GM18499 (cell line): ENCODE results near the gene TRIM37.
"Not testable (repeated sequence)": the region's sequence is repeated elsewhere in the genome, so short reads cannot be mapped to it uniquely, and the experiment has no call there.

Experiments
- ATAC-seq: cut with Tn5 transposase; IDR thresholded peaks from one replicate; pipeline ENCODE4 v1.9.1; 2021; ENCODE audit warnings: moderate number of reproducible peaks; ENCODE audit not compliant: insufficient read depth, unreplicated experiment

TRIM37 gene

GRCh38 chr17:58956997-58957724 lies 149.5 kb downstream of the TRIM37 start:
- ATAC-seq: no peak

- ATAC-seq: not testable (repeated sequence)
Observed at GRCh38 chr17:58954358-58954757, 152.3 kb downstream of the TRIM37 start.

- ATAC-seq: no peak
Observed at GRCh38 chr17:58947824-58948223, 158.9 kb downstream of the TRIM37 start.

GRCh38 chr17:58947411-58947810 lies 159.3 kb downstream of the TRIM37 start:
- no peak for ATAC-seq

- no peak for ATAC-seq
Observed at GRCh38 chr17:58944166-58944565, 162.5 kb downstream of the TRIM37 start.

GRCh38 chr17:58936295-58936694 lies 170.4 kb downstream of the TRIM37 start:
- no peak for ATAC-seq

GRCh38 chr17:58932956-58933355 lies 173.7 kb downstream of the TRIM37 start:
- no peak for ATAC-seq
